NCI-H1092 (cell line): ENCODE results near the gene MXD3.
"Not testable (repeated sequence)": the region's sequence is repeated elsewhere in the genome, so short reads cannot be mapped to it uniquely, and the experiment has no call there.

Source experiments
- DNase-seq: peaks from one replicate; lab custom pipeline; 2025; lab: John Stamatoyannopoulos, UW

Gene MXD3

GRCh38 chr5:177265395-177265794 is 46.3 kb downstream of the MXD3 start:
- no peak for DNase-seq

GRCh38 chr5:177264178-177264577 is 47.5 kb downstream of the MXD3 start:
- DNase-seq, result no peak

- DNase-seq, result no peak
Measured at GRCh38 chr5:177261510-177261909, 50.2 kb downstream of the MXD3 start.

DNA sequence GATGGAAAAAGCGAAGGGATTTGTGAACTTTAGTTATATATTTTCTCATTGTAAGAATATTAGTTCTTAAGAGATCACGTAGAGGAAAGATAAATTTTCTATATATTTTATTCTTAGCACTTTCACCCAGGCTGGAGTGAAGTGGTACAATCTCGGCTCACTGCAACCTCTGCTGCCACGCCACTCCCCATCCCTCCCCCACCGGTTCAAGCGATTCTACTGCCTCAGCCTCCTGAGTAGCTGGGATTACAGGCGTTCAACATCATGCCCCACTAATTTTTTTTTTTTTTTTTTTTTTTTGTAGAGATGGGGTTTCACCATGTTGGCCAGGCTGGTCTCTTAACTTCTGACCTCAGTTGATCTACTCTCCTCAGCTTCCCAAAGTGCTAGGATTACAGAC is 50.7 kb downstream of the MXD3 start:
- DNase-seq, result no peak

- not testable (repeated sequence) for DNase-seq
Measured at GRCh38 chr5:177258711-177259110, 53.0 kb downstream of the MXD3 start.
